Measurements from ENCODE around the gene TSPAN14. TPM values are rescaled to one million over a fixed set of nuclear protein-coding genes. Genes with fewer than 3 reads are reported as not detected.
"Not testable (repeated sequence)": the region's sequence is repeated elsewhere in the genome, so short reads cannot be mapped to it uniquely, and the experiment has no call there.

TSPAN14 gene
- total RNA-seq, 1 donor from 2014 or later: 57.4 TPM

GRCh38 chr10:80476685-80477084 lies 22.6 kb downstream of the TSPAN14 start:
- peaks cover 14% of the 10 kb centered on the region for H3K9me3 Mint-ChIP-seq (ENCODE audit: low read depth)
- H3K4me1 Mint-ChIP-seq (ENCODE audit: low read depth): peaks cover 49% of the 10 kb centered on the region
- H3K4me3 Mint-ChIP-seq (ENCODE audit: unreplicated experiment): no peak overlapping the region
- no peak for TF ChIP-seq CTCF (IDR thresholded peaks at IDR 0.05)
- peaks cover 12% of the 10 kb centered on the region for H3K36me3 Mint-ChIP-seq (ENCODE audit: low read depth)
- no peak for DNase-seq (ENCODE audit: low spot score)
- no peaks in the 10 kb centered on the region for H3K27me3 Mint-ChIP-seq (ENCODE audit: low read depth)
- peak overlapping the region; percentile 59 for H3K27ac Mint-ChIP-seq (ENCODE audit: unreplicated experiment)

- Mint-ChIP-seq H3K4me3 (ENCODE audit: unreplicated experiment) (no peak overlapping the region), H3K9me3 (ENCODE audit: low read depth) (peaks cover 14% of the 10 kb centered on the region), H3K27ac (ENCODE audit: unreplicated experiment) (peak overlapping the region; percentile 68), H3K27me3 (ENCODE audit: low read depth) (no peaks in the 10 kb centered on the region), H3K36me3 (ENCODE audit: low read depth) (peaks cover 12% of the 10 kb centered on the region), H3K4me1 (ENCODE audit: low read depth) (peaks cover 38% of the 10 kb centered on the region)
- no peak for TF ChIP-seq CTCF (IDR thresholded peaks at IDR 0.05)
- no peak for DNase-seq (ENCODE audit: low spot score)
These were observed 23.7 kb downstream of the TSPAN14 start for GRCh38 chr10:80477813-80478212.

- Mint-ChIP-seq H3K36me3 (ENCODE audit: low read depth) (peaks cover 12% of the 10 kb centered on the region), H3K4me1 (ENCODE audit: low read depth) (peaks cover 26% of the 10 kb centered on the region), H3K27ac (ENCODE audit: unreplicated experiment) (peak overlapping the region; percentile 49)
These were observed 26.3 kb downstream of the TSPAN14 start for GRCh38 chr10:80480373-80480772.

GRCh38 chr10:80480852-80481251 lies 26.7 kb downstream of the TSPAN14 start:
- H3K4me3 Mint-ChIP-seq (ENCODE audit: unreplicated experiment): no peak overlapping the region
- H3K36me3 Mint-ChIP-seq (ENCODE audit: low read depth): peaks cover 12% of the 10 kb centered on the region
- peaks cover 31% of the 10 kb centered on the region for H3K4me1 Mint-ChIP-seq (ENCODE audit: low read depth)
- H3K27ac Mint-ChIP-seq (ENCODE audit: unreplicated experiment): no peak overlapping the region
- no peak for TF ChIP-seq CTCF (IDR thresholded peaks at IDR 0.05)
- H3K9me3 Mint-ChIP-seq (ENCODE audit: low read depth): peaks cover 14% of the 10 kb centered on the region
- DNase-seq (ENCODE audit: low spot score): no peak
- H3K27me3 Mint-ChIP-seq (ENCODE audit: low read depth): no peaks in the 10 kb centered on the region

More at GRCh38 chr10:80480373-80480772, 26.3 kb downstream of the TSPAN14 start:
- DNase-seq (ENCODE audit: low spot score); H3K4me3 Mint-ChIP-seq (ENCODE audit: unreplicated experiment); H3K27me3 Mint-ChIP-seq (ENCODE audit: low read depth): not testable (repeated sequence)
- H3K9me3 Mint-ChIP-seq (ENCODE audit: low read depth): peaks cover 14% of the 10 kb centered on the region

GRCh38 chr10:80484243-80484642 lies 30.1 kb downstream of the TSPAN14 start:
- TF ChIP-seq CTCF (IDR thresholded peaks at IDR 0.05): no peak
- Mint-ChIP-seq H3K4me1 (ENCODE audit: low read depth) (peaks cover 29% of the 10 kb centered on the region), H3K36me3 (ENCODE audit: low read depth) (peaks cover 4% of the 10 kb centered on the region), H3K27ac (ENCODE audit: unreplicated experiment) (no peak overlapping the region), H3K4me3 (ENCODE audit: unreplicated experiment) (no peak overlapping the region), H3K27me3 (ENCODE audit: low read depth) (no peaks in the 10 kb centered on the region), H3K9me3 (ENCODE audit: low read depth) (peaks cover 3% of the 10 kb centered on the region)
- no peak for DNase-seq (ENCODE audit: low spot score)

GRCh38 chr10:80484676-80485075 lies 30.6 kb downstream of the TSPAN14 start:
- no peak for DNase-seq (ENCODE audit: low spot score)
- peaks cover 4% of the 10 kb centered on the region for H3K36me3 Mint-ChIP-seq (ENCODE audit: low read depth)
- TF ChIP-seq CTCF (IDR thresholded peaks at IDR 0.05): no peak
- H3K27me3 Mint-ChIP-seq (ENCODE audit: low read depth): no peaks in the 10 kb centered on the region
- H3K4me3 Mint-ChIP-seq (ENCODE audit: unreplicated experiment): no peak overlapping the region
- H3K27ac Mint-ChIP-seq (ENCODE audit: unreplicated experiment): no peak overlapping the region
- H3K9me3 Mint-ChIP-seq (ENCODE audit: low read depth): peaks cover 3% of the 10 kb centered on the region
- peaks cover 29% of the 10 kb centered on the region for H3K4me1 Mint-ChIP-seq (ENCODE audit: low read depth)
